Measurements from ENCODE around the gene LRRK1. TPM values are rescaled to one million over a fixed set of nuclear protein-coding genes. Genes with fewer than 3 reads are reported as not detected.
"Not testable (repeated sequence)": the region's sequence is repeated elsewhere in the genome, so short reads cannot be mapped to it uniquely, and the experiment has no call there.

Gene LRRK1
- total RNA-seq, 2 experiments from 2014 or later = 1.0 to 1.1 TPM

DNA sequence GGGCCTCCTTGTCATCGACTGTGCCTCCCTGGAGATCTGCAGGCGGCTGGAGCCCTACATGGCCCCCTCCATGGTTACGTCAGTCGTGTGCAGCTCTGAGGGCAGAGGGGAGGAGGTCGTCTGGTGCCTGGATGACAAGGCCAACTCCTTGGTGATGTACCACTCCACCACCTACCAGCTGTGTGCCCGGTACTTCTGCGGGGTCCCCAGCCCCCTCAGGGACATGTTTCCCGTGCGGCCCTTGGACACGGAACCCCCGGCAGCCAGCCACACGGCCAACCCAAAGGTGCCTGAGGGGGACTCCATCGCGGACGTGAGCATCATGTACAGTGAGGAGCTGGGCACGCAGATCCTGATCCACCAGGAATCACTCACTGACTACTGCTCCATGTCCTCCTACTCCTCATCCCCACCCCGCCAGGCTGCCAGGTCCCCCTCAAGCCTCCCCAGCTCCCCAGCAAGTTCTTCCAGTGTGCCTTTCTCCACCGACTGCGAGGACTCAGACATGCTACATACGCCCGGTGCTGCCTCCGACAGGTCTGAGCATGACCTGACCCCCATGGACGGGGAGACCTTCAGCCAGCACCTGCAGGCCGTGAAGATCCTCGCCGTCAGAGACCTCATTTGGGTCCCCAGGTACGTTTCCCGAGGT, 146.5 kb downstream of the LRRK1 start:
- H3K27me3 Mint-ChIP-seq = no peaks in the 10 kb centered on the region
- CTCF ChIA-PET = no interaction called here
- no peak overlapping the region for H3K27ac Mint-ChIP-seq
- H3K4me3 Mint-ChIP-seq = no peak overlapping the region
- POLR2A ChIA-PET = no interaction called here
- H3K4me1 Mint-ChIP-seq = peaks cover 11% of the 10 kb centered on the region
- no peaks in the 10 kb centered on the region for H3K9me3 Mint-ChIP-seq
- H3K36me3 Mint-ChIP-seq (ENCODE audit: low read depth) = no peaks in the 10 kb centered on the region
- no peak for DNase-seq

GRCh38 chr15:101066501-101067408, 147.6 kb downstream of the LRRK1 start:
- Mint-ChIP-seq H3K27me3 (no peaks in the 10 kb centered on the region), H3K9me3 (no peaks in the 10 kb centered on the region), H3K4me3 (no peak overlapping the region), H3K36me3 (ENCODE audit: low read depth) (no peaks in the 10 kb centered on the region), H3K4me1 (peaks cover 19% of the 10 kb centered on the region), H3K27ac (no peak overlapping the region)
- DNase-seq = no peak
- ChIA-PET POLR2A (no interaction called here), CTCF (interaction anchor here (1.4 kb wide), 1 partner anchor 58 kb away, joined by 4 read pairs; no protein-coding TSS in a partner anchor)

DNA sequence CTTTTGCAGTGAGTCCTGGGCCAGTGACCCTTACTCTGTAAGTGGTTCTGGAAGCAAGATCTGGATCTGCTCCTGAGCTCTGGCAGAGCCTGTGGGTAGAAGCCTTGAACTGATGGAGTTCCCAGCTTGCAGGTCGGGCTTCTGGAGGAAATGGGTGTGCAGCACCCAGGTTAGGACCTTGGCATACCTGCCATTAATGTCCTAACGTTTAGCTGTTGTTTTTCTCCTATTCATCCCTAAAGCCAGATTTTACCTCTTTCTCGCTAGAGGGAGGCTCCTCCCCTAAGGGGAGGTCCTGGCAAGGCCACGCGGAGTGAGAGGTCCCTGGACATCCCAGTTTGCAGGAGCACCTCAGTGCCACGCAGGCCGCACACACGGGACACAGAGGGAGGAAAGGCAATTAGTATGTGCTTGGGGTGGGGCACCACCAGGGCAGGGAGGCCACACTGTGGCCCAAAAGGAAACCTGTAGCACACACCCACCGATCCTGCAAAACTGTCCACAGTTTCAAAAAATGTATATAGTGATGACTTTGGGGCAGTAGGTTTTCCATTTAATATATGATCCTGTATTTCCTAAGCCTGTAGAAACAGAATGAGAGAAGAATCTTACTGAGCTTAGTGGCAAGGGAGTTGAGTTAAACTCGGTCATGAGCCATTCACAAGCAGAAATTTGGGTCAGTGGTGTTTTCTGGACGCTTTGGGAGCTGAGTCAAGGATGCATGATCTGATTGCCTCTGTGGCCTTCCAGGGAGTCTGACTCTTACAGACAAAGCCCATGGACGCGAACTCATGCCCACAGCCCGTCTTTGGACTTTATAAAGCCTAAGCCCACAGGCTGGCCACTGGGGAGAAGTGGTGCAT, 148.7 kb downstream of the LRRK1 start:
- no peaks in the 10 kb centered on the region for H3K36me3 Mint-ChIP-seq (ENCODE audit: low read depth)
- H3K27ac Mint-ChIP-seq = no peak overlapping the region
- no peaks in the 10 kb centered on the region for H3K9me3 Mint-ChIP-seq
- H3K4me3 Mint-ChIP-seq = no peak overlapping the region
- POLR2A ChIA-PET = no interaction called here
- CTCF ChIA-PET = interaction anchor here (2.9 kb wide), 1 partner anchor 190 kb away, joined by 12 read pairs; no protein-coding TSS in a partner anchor
- H3K27me3 Mint-ChIP-seq = no peaks in the 10 kb centered on the region
- H3K4me1 Mint-ChIP-seq = peaks cover 19% of the 10 kb centered on the region
- DNase-seq = no peak

- CTCF ChIA-PET = interaction anchor here (2.9 kb wide), 1 partner anchor 189 kb away, joined by 12 read pairs; no protein-coding TSS in a partner anchor
- peaks cover 19% of the 10 kb centered on the region for H3K4me1 Mint-ChIP-seq
- H3K27me3 Mint-ChIP-seq = no peaks in the 10 kb centered on the region
- POLR2A ChIA-PET = no interaction called here
- no peak for DNase-seq
- H3K27ac Mint-ChIP-seq = no peak overlapping the region
- H3K4me3 Mint-ChIP-seq = no peak overlapping the region
- no peaks in the 10 kb centered on the region for H3K9me3 Mint-ChIP-seq
- H3K36me3 Mint-ChIP-seq (ENCODE audit: low read depth) = no peaks in the 10 kb centered on the region
These were observed 149.4 kb downstream of the LRRK1 start for GRCh38 chr15:101068523-101068960.

- Mint-ChIP-seq H3K27ac (no peak overlapping the region), H3K9me3 (no peaks in the 10 kb centered on the region), H3K4me1 (peaks cover 19% of the 10 kb centered on the region), H3K27me3 (no peaks in the 10 kb centered on the region), H3K36me3 (ENCODE audit: low read depth) (no peaks in the 10 kb centered on the region), H3K4me3 (no peak overlapping the region)
- ChIA-PET CTCF (interaction anchor here (1.4 to 2.9 kb wide), 2 partner anchors 18 to 189 kb away, joined by 4 to 12 read pairs; no protein-coding TSS in a partner anchor), POLR2A (no interaction called here)
- DNase-seq = no peak
These were observed 149.9 kb downstream of the LRRK1 start for GRCh38 chr15:101068961-101069653.

GRCh38 chr15:101069654-101069973, 150.5 kb downstream of the LRRK1 start:
- POLR2A ChIA-PET = no interaction called here
- Mint-ChIP-seq H3K27ac (no peak overlapping the region), H3K4me1 (peaks cover 19% of the 10 kb centered on the region), H3K4me3 (no peak overlapping the region), H3K27me3 (no peaks in the 10 kb centered on the region), H3K36me3 (ENCODE audit: low read depth) (no peaks in the 10 kb centered on the region), H3K9me3 (no peaks in the 10 kb centered on the region)
- DNase-seq = no peak
- CTCF ChIA-PET = interaction anchor here (1.4 to 2.9 kb wide), 2 partner anchors 18 to 188 kb away, joined by 4 to 12 read pairs; no protein-coding TSS in a partner anchor

DNA sequence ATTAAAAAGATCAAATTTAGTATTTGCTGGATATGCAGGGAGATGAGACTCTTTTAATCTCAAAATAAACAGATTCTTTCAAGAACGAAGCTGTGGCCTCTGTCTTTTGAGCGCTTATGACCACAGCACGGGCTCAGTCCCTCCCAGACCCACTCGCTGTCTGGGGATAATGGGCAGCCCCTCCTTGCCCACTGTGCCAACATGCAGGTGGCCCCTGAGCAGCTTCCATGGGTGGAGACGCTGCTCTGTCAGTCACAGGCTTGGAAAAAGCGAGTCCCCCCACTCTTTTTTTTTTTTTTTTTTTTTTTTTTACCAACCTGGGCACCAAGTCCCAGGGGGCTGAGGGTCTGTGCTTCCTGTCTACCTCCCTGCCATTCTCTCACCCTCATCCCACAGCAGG, 150.9 kb downstream of the LRRK1 start:
- Mint-ChIP-seq H3K4me3 (no peak overlapping the region), H3K4me1 (peaks cover 19% of the 10 kb centered on the region), H3K27me3 (no peaks in the 10 kb centered on the region), H3K9me3 (no peaks in the 10 kb centered on the region), H3K27ac (peak overlapping the region; percentile 77), H3K36me3 (ENCODE audit: low read depth) (no peaks in the 10 kb centered on the region)
- POLR2A ChIA-PET = no interaction called here
- CTCF ChIA-PET = interaction anchor here (0.7 to 2.9 kb wide), 4 partner anchors 17 to 203 kb away, joined by 3 to 12 read pairs (median 4); no protein-coding TSS in a partner anchor
- no peak for DNase-seq

DNA sequence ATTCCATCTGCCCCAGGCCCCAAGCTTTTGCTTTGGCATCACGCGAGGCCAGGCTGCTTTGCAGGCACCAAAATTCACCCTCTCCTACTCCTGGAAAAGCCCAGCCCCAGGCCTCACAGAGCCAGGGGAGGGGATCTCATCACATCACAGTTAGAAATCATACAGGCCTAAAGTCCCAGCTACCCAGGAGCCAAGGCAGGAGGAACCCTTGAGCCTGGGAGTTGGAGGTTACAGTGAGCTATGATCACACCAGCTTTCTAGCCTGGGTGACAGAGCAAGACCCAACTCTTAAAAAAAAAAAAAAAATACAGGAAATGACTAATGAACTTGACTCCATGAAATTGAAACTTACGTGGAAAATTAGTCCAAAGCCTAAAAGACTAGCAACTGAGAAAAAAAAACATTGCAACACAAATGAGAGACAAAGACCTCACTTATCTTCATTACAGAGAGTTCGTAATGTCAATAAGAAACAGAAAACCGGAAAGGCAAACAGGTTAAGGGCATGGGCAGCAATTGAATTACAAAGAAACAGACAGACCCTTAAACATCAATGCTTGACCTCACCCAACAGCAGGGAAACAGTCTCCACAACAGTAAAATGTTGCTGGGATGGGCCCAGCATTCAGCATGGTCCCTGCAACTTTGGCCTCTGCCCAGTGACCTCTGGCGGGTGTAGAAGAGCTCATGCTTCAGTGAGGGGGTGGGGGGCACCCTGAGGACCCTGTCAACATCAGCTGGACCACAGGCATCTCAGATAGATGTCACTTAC, 151.5 kb downstream of the LRRK1 start:
- peak overlapping the region; percentile 77 for H3K27ac Mint-ChIP-seq
- H3K4me1 Mint-ChIP-seq = peaks cover 19% of the 10 kb centered on the region
- no peak overlapping the region for H3K4me3 Mint-ChIP-seq
- no peaks in the 10 kb centered on the region for H3K36me3 Mint-ChIP-seq (ENCODE audit: low read depth)
- POLR2A ChIA-PET = no interaction called here
- CTCF ChIA-PET = interaction anchor here (0.7 to 2.9 kb wide), 4 partner anchors 17 to 203 kb away, joined by 3 to 12 read pairs (median 4); no protein-coding TSS in a partner anchor
- no peak for DNase-seq
- H3K27me3 Mint-ChIP-seq = peaks cover under 1% of the 10 kb centered on the region
- H3K9me3 Mint-ChIP-seq = no peaks in the 10 kb centered on the region

GRCh38 chr15:101071651-101072050, 152.5 kb downstream of the LRRK1 start:
- CTCF ChIA-PET = interaction anchor here (0.7 kb wide), 1 partner anchor 63 kb away, joined by 3 read pairs; no protein-coding TSS in a partner anchor
- no peak for DNase-seq
- Mint-ChIP-seq H3K27me3 (peaks cover 7% of the 10 kb centered on the region), H3K4me1 (peaks cover 19% of the 10 kb centered on the region), H3K36me3 (ENCODE audit: low read depth) (no peaks in the 10 kb centered on the region), H3K27ac (no peak overlapping the region), H3K9me3 (no peaks in the 10 kb centered on the region), H3K4me3 (no peak overlapping the region)
- POLR2A ChIA-PET = no interaction called here

DNA sequence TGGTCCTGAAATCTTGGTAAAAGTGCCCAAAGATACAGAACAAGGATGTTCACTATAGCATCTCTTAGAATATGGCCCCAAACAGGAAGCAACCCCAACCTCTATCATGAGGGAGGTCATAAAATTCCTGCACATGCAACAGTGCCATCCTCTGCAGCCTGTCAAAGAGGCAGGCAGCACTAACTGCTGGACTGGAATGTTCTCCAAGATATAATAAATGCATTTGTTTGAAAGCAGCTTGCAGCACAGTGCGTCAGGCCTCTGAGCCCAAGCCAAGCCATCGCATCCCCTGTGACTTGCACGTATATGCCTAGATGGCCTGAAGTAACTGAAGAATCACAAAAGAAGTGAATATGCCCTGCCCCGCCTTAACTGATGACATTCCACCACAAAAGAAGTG, 153.1 kb downstream of the LRRK1 start:
- H3K27me3 Mint-ChIP-seq; H3K9me3 Mint-ChIP-seq; POLR2A ChIA-PET; H3K4me3 Mint-ChIP-seq; H3K36me3 Mint-ChIP-seq (ENCODE audit: low read depth); CTCF ChIA-PET; H3K27ac Mint-ChIP-seq; DNase-seq: not testable (repeated sequence)
- peaks cover 19% of the 10 kb centered on the region for H3K4me1 Mint-ChIP-seq

GRCh38 chr15:101077806-101078668, 158.9 kb downstream of the LRRK1 start:
- H3K27ac Mint-ChIP-seq; DNase-seq; CTCF ChIA-PET; H3K4me3 Mint-ChIP-seq; H3K36me3 Mint-ChIP-seq (ENCODE audit: low read depth); POLR2A ChIA-PET; H3K9me3 Mint-ChIP-seq; H3K4me1 Mint-ChIP-seq: not testable (repeated sequence)
- H3K27me3 Mint-ChIP-seq = peaks cover 14% of the 10 kb centered on the region

Data from activated CD4-positive, alpha-beta memory T cell treated with anti-CD3 and anti-CD28 coated beads, Interleukin-2, amount 10 ng/mL, durations not matched to agents 7 days and 5 days (primary cell).